Measurements from ENCODE around the gene KRT82.
"Not testable (repeated sequence)": the region's sequence is repeated elsewhere in the genome, so short reads cannot be mapped to it uniquely, and the experiment has no call there.

Gene KRT82

DNA sequence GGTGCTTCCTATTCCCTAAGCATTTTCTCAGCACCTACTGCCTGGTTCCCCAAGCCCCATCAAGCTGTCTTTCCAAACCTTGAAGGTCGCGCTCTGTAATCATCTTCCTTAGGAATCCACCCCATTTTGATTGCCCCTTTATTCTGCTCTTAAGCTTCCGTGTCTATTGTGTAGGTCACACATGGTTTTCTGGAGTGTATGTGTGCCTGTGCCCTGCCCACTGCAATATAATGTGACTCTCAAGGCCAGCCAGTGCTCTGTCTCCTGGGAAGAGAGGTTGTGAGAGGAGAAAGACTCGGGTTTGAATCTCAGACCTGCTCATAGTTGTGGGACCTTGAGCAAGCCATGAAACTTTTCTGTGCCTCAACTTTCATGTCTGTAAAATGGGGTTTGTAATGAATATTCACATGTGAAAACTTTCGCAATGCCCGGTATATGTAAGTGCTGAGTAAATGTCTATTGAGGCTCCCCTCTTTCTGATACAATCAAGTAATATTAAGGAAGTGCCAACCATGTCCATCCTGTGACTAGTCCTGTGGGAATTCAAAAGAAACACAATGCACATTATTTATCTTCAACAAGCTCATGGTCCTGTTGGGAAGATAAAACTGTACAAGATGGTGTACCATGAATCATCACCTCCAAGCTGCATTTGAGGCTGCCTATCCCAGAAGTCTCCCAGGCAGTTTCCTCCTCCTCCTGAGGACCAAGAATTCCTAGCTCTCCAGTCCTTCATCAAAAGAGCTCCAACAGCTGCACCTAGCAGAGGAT is 28.8 kb upstream of the KRT82 start:
- no peak for FAIRE-seq

DNA sequence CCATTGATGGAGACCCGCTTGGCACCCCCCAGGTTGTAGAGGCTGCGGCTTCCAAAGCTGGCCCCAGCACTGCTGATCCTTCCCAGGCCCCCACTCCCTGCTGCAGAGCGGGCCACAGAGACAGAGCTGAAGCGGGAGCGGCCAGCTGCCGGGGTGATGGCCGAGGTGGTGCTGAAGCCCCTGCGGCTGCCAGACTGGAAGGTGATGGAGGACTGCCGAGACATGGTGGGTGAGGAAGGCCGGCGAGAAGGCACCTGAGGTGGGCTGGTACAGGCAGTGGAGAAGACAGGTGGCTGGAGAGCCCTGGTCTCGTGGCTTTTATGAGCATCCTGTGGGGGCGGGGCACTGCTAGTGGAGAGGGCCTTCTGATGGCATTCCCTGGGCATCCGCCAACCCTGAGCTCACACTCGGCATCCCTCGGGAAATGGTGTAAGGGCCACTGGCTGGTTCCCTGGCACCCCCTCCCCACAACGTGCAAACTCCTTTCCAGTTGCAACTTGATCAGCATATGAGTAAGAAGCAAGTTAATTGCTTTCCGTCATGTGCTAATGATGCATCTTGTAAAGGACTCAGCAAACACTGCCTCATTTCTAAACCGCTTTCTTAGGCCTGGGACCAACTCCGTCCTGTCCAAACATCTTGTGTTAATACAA is 28.1 kb upstream of the KRT82 start, which contains the start of gene KRT75:
TSS of gene KRT75 (minus strand) at position 291 of the 653 bp plus-strand sequence. CDS start at position 224, 67 bp downstream.
- FAIRE-seq = no peak

DNA sequence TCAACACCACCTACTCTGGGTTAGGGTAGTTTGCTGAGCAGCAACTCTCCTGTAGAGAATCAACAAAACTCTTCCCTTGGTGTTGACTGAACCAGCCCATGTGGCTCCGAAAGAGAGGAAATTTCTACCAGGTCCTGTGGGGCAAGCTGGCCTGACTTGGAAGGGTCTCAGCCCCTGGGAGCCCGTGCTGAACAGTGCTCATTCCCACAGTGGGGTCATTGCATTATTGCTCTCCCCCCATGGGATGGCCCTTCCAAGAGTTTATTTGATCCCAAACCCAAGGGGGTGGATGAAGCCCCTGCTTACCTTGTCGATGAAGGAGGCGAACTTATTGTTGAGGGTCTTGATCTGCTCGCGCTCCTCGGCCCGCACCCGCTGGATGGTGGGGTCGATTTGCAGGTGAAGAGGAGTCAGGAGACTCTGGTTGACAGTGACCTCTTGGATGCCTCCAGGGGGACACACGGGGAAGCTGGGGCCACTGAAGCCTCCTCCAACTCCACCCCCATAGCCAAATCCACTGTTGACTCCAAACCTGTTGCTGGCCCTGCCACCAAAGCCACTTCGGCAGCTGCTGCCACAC is 27.5 kb upstream of the KRT82 start:
- no peak for FAIRE-seq

DNA sequence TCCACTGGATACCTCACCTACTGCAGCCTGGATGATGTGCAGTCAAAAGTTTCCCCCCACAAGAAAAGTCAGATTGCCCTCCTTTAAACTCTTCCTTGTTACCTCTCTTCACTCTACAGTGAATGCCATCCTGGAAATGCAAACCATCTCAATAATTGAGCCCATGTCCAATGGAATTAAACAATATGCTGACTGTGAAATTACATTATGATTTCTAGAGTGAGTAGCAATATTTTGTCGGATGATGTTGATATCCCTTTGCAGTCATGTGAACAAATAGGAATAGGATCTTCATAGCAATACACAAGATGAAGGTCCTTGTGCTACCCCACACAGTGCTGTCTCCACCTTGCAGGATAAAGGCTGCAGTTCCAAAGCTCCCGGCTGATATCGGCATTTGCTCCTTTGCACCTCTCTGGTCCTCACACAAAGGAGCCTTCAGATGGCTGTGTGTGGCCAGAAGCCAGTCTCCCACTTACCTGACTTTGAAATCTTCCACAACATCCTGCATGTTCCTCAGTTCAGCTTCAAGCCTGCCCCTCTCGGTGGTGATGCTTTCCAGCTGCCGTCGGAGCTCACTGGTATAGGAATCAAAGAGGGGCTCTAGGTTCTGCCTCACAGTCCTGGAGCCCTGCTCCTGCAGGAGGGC is 26.5 kb upstream of the KRT82 start:
- FAIRE-seq = no peak

DNA sequence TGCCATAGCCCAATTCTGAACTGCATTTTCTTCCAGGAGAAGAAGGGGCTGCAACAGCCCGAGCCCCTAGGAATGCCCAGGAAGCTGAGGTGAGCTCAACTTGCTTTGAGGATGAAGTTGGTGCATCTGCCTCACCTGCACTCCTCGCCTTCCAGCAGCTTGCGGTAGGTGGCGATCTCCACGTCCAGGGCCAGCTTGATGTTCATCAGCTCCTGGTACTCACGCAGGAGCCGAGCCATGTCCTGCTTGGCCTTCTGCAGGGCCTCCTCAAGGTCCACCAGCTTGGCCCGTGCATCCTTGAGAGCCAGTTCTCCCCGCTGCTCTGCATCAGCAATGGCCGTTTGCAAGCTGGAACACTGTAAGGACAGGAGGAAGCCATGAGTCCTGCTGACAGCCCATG is 22.0 kb upstream of the KRT82 start:
- no peak for FAIRE-seq

DNA sequence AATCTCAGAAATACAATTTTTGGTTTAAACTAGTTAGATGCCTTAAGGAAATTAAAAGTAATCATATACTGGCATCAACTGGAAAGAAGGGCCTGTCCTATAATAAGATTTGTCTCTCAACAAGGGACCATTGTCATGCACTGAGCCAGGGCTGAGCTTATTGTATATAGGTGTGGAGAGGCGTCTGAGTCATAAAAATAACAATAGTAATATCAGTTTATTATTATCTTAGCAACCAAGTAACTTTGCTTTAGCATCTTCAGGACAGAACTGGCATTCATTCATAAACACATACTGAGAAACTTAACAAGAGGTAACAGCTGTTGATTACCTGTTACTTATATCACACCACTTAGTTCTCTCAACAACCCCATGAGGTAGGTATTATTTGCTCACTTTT is 20.9 kb upstream of the KRT82 start:
- no peak for FAIRE-seq

DNA sequence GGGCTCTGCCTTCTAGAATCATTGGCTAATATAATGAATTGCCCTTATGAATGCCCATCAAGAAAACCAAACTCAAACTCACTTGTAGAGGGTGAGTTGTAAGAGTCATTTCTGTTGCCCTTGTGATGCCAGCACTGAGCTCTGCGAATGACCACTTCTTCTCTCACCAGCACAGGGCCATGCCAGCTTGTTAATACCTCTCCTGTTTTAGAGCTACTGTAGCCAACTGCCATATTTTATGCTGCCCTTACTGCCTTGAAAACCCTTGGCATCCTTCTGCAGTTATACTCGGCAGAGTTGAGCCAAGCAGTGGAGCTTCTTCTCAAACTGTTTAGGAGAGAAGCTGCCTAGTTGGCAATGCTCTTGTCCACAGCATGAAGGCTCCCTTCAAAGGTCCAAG is 19.9 kb upstream of the KRT82 start:
- FAIRE-seq = no peak

DNA sequence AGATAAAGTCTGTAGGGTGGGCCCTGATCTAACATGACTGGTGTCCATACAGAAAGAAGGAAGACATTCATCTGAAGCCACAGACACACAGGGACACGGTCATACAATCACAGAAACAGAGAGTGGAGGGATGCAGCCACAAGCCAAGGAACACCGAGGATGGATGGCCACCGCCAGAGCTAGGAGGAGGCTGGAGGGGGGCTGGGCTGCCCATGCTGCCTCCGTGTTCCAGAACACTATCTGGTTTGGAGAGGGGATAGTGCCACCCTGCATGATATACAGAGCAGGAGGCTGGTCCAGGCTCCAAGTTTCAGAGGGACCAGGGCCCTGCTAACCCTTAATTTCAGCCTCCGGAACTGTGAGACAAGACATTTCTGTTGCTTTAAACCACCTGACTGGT is 19.3 kb upstream of the KRT82 start:
- FAIRE-seq = no peak

DNA sequence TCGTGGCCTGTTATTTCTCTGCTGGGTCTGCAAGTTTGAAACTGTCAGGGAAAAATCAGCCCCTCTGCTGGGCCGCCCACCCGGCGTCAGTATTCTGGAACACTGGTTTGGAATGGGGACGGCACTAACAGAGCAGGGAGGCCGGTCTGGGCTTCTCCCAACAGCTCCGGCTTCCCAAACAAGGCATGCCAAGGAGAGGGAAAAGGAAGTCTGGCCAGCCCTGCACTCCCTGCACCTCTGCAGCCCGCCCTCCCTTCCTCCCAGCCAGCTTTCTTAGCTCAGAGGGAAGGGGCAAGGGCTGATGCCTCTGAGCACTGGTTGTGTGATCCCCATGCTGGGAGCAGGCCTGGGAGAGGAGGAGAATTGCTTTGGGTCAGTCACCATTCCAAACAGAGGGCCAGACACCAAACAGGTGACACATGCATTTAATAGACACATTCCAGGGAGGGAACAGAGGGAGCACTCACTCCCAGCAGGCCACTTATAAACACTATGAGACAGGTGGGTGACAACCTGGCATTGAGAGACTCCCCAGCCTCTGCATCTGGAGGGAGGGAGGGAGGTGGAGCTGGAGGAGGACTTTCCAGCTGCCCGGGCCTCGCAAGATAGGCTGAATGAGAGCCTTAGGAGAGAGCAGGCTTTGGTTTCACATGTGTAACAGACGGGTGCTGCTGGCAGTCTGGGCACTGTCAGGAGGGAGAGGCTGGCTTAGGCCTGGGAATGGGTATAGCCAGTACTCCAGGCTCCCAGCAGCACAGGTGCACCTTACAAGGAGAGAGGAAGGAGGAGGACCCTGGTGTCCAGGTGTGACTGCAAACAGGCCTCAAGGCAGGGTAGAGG is 17.7 kb upstream of the KRT82 start:
- no peak for FAIRE-seq

DNA sequence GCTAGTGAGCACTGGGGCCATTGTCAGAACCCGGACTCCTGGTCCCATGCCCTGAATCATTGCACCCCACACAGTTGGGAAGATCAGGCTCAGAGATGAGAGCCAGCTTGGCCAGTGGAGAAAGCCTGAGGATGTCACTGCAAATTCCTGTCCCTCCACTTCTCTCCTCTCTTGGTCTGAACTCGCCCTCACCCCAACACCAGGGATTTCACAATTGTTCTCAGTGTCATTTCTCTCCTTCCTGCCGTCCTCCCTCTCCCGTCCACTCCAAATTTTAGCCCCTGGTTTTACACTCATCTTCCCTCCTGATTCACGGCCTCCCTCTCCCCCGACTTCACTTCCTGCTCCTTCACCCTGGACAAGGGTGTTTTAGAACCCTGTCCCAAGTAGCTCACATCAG is 16.9 kb upstream of the KRT82 start:
- no peak for FAIRE-seq

DNA sequence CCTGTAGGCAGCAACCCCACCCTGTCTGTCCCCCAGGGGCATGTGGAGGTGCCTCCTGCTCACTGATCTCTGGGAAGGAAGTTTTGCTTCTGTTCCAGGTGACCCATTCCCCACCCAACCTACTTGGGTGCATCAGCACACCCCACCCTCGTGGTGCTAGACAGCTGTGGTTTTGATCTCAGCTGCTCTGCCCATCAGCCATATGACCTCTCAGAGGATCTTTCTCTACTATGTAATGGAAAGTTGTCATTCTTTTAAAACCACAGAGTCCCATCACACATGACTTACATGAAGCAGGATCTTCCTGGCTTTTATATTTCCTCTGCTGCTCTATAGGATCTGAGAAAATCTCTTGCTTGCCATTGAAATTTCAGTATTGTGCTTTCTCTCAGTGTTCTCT is 13.5 kb upstream of the KRT82 start:
- no peak for FAIRE-seq

DNA sequence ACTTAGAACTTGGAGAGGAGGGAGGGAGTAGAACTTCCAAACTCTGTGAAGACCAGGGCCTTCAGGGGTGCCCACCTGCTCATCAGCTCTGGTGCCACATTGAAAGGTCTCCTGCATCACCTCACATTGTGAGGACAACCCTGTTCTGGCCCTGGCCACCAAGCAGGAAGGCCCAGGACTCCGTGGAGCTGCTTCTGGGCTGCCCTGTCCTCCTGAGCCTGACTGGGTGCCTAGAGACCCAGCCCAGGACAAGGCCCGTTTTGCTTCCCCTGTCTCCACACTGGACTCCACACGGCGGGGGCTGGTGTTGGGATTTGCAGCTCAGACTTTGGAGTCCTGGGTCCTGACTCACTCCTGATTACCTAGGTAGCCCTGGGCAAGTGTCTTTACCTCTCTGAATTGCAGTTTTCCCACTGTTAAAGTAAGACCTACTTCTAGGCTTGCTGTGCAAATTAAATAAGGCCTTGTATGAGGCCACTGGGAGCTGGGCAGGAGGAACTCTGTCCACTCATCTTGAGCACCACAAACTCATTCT is 12.5 kb upstream of the KRT82 start:
- no peak for FAIRE-seq

DNA sequence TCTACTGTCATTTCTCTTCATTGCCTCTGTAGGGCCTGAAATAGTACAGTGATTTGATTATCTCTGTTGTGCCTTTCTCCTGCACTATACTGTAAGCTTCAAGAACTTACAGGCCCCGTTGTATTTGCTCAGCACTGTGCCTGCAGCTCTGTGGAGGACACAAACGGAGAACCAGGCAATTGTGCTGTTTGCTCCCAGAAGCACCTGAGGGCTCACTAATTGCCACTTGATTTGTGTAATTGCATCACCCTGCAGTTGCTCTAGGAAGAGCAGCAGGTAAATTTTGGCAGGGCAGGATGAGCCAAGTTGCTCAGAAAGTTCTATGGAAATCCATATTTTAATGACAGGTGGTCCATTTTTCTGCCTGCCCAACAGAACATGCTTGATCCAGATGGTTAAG is 11.6 kb upstream of the KRT82 start:
- FAIRE-seq = no peak

DNA sequence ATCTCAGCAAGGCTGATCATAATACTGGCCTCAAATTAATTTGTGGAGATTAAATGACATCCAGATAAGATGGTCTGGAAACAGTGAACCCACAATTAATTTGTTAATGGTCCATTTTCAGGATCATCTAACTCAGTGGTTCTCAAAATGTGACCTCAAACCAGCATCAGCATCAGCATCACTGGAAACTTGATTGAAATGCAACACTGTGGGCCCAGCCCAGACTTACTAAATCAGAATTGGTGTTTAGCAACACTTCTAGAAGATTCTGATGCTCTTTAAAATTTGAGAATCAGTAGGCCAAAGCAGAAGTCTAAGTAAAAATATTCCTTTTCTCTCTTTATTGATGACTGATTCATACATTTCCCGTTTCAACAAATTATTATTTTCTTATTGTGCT is 10.7 kb upstream of the KRT82 start:
- no peak for FAIRE-seq

DNA sequence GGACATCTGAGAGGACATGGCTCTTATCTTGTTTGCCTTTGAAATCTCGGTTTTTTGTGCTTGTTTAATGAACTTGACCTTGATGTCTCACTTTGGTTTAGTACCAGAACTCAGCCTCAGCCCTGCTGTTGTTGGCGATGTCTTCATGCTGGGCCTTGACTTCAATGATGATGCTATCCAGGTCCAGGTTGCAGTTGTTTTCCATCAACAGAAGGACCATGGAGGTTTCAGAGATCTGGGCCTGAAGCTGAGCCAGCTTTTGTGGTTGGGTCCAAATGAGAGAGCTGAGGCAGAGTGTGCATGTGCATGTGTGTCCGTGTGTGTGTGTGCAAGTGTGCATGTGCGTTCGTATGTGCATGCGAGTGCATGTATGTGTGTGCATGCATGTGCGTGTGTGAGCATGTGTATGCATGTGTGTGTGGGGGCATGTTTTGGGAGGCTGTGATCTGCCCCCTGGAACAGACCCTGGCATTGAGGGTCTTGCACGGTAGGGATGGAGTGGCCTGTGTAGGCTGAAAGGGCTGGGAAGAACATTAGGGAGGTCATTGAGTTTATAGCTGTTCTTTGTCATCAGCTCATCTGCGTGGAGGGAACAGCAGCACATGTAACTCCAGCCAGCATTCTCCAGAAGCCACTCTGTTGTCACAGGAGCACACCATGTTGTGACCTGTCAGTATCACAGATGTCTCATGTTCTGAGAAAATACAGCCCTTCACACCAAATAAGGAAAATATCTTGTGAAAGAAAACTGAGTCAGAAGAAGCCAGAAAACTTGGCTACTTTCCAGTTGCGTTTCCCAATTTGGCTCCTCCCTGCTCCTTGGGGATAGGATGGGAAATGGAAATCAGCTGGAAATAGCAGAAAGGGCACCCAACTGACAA is 10.0 kb upstream of the KRT82 start:
- FAIRE-seq = no peak

DNA sequence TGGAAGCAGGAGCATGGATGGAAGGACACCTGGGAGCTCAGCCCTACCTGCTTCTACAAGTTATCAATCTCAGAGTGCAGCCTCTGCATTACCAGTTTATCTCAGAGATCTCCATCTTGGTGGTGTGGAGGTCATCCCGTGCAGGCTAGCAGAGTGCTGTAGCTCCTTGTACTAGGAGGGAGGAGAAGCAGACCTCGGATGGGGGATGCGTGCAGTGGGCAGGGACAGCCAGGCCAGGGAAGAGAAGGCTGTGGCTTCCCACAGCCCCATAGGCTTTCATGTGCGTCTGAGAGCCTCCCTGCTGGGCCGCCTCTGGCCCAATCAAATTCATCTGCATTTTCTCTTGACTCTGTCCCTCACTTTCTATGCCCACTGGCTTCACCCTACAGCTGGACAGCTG is 8.8 kb upstream of the KRT82 start:
- no peak for FAIRE-seq

DNA sequence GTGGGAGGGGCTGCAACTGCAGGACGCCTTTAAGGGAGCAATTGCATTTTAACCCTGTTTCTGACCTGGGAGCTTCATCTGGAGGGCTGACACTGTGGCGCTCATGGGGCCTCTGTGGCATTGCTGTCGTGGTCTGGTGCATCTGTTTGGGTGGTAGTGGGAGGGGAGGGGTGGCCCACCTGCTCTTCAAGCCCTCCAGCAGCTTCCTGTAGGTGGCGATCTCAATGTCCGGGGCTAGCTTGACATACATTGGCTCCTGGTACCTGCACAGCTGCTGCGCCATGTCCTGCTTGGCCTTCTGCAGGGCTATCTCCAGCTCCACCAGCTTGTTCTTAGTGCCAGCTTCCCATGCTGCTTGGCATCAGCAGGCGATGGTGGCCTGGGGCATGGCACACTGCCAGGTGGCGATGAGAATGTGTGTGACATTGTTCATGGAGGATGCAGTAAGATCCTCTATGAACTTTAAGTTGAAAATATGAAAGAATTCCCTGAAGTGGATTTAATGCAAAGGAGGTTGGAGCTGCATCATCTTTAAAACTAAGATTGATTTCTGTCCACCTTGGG is 7.7 kb upstream of the KRT82 start:
- FAIRE-seq = no peak

DNA sequence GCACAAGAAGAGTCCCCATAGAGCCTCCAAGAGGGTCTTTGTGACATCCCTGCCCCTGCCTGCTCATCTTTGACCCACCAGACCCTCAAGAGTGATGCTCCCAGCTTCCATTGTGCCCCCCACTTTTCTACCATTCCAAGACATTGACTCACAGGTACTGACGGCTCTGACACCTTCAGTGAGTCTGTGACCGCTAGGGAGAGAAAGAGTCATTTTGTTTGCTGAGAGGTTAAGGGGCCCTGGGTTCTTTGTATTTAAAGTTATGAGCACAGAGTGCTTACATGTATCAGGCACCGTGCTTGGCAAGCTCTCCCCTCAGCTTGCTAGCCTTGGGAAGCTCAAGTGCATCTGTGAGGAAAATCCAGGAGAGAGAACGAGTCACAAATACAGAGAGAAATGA is 7.1 kb upstream of the KRT82 start:
- no peak for FAIRE-seq

DNA sequence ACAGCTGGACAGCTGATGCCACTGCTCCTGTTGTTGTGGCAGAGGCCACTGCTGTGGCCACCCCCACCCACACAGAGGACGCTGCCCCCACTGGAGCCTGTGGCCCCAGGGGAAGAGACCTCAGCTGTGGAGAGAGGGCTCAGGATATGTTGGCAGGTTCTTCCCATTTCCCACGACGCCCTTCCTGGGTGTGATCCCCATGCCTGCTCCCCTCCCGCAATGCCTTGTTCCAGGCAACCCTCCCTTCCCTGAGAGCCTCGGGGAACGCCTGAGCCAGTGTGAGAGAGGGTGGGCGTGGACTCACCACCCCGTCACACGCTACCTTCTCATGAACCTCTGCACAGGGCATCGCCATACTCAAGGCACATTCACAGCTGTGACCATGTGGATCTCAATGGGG is 5.7 kb upstream of the KRT82 start:
- no peak for FAIRE-seq

DNA sequence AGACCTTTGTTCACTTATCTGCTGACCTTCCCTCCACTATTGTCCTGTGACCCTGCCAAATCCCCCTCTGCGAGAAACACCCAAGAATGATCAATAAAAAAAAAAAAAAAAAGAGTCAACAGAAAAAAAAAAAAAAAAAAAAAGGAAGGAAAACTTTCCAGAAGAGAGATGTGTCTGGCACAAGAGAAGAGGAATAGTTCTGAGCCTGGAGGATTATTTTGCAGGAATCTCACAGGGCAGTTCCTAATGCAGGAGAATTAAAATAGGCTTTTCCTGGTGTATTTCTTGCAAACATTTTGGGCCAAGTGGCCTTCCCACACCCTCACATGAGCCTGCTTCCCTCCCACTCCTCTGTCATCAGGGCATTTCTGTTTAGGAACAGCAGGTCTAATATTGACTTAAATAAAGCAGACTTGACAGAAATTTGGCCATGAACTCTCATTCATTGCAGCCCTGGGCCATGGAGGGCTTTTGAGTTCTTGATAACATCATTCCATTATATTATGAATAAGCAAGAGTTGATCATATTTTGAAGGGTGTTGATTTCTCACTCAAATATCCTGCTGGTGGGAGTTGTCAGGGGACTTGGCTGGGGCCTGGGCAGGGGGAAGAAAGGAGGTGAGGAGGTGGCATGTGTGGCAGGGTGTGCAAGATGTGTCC is 4.6 kb upstream of the KRT82 start:
- FAIRE-seq = not testable (repeated sequence)

DNA sequence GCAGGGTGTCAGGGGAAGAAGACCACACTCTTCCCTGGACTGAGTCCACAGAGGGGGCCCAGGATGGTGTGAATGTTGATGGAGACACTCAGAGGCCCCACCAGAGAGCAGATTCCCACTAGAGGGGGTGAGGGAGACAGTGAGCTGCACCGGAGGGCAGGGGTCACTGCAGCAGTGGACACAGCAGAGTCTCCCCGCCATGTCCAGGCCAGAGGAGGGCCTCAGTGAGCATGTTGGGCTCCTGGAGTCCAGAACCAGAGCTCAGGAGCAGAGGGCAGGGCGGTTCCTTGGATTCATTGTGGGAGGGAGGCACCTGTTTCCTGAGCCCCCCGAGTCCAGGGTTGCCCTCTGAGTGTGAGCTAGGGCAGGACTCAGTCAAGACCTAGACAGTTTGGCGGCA is 1.8 kb upstream of the KRT82 start:
- no peak for FAIRE-seq

Measured in G401.6 (cell line).